Omental fat pad (tissue), 4 donors: ENCODE results near the gene ZNF330. TPM values are rescaled to one million over a fixed set of nuclear protein-coding genes. Genes with fewer than 3 reads are reported as not detected.

ENCODE experiments used
- ATAC-seq: fragments of 150-250 bp; one replicate; pipeline ENCODE4 v1.9.1; 2016; ENCODE audit warnings: mild to moderate bottlenecking, moderate library complexity; ENCODE audit not compliant: low FRiP score
- DNase-seq: peaks from one replicate; pipeline ENCODE4 v3.0.0-alpha.2; 2019; ENCODE audit warnings: low spot score
- total RNA-seq, 4 donors: library from RNA; depleted of rRNA; stranded (reverse); fragments of >200 nt; gene quantifications; one replicate each; pipeline ENCODE4 v1.1.0, GENCODE V29; 2016
- TF ChIP-seq, protein P1 (sequence below), 3 donors: fragments of 450-650 bp; IDR thresholded peaks; one replicate each; pipeline ENCODE4 v1.5.1; 2016 to 2017; ENCODE audit warnings: antibody characterized with exemption in 3 of 3, mild to moderate bottlenecking in 3 of 3, moderate library complexity in 2 of 3

Gene ZNF330
- total RNA-seq, 4 donors from 2014 or later, result 29.6 to 48.5 (median 36.0) TPM

DNA sequence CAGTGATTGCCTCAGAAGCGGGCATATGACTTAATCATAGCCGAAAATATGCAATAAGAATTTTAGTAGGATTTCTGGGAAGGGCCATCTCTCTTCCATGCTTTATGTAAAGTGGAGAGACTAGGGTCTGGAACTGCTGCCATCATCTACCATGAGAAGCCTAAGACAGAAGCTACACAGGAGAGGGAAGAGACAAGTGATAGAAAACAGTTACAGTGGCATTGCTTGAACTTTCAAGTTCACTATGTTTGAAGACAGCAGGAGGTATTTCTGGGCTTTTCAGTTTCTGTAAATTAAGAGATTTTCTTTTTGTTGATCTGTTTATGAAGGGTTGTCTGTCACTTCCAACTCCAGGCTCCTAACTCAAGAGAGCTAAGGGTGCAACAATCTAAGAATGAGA lies 62.5 kb downstream of the ZNF330 start:
- TF ChIP-seq, protein P1, sequence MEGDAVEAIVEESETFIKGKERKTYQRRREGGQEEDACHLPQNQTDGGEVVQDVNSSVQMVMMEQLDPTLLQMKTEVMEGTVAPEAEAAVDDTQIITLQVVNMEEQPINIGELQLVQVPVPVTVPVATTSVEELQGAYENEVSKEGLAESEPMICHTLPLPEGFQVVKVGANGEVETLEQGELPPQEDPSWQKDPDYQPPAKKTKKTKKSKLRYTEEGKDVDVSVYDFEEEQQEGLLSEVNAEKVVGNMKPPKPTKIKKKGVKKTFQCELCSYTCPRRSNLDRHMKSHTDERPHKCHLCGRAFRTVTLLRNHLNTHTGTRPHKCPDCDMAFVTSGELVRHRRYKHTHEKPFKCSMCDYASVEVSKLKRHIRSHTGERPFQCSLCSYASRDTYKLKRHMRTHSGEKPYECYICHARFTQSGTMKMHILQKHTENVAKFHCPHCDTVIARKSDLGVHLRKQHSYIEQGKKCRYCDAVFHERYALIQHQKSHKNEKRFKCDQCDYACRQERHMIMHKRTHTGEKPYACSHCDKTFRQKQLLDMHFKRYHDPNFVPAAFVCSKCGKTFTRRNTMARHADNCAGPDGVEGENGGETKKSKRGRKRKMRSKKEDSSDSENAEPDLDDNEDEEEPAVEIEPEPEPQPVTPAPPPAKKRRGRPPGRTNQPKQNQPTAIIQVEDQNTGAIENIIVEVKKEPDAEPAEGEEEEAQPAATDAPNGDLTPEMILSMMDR (IDR thresholded peaks at IDR 0.05), result no peak
- no peak for DNase-seq
- no peak for ATAC-seq

DNA sequence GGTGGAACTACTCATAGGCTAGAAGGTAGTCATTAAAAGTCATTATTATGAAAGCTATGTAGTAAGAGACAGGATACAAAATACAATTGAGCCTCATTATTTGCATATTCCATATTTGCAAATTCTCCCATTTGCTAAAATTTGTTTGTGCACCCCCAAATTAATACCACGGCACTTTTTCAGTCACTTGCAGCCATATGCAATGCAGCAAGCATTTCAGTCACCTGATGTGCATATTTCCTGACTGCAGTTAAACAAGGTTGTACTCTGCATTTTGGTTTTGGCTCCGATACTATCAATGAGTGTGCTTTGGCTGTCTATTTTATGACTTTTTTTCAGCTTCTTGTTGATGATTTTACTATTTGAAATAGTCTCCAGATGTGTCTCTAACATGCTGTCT lies 62.9 kb downstream of the ZNF330 start:
- ATAC-seq (no peak), DNase-seq (no peak)
- TF ChIP-seq, protein P1 (IDR thresholded peaks at IDR 0.05), result no peak

Other genes starting within 250 kb of the ZNF330 start
- 10 to 100 TPM in 3 of 4 donors, 1 to 10 TPM in 1; 9.8 to 40.1 (median 15.6) TPM for gene RNF150, start 87.4 kb upstream of the ZNF330 start, total RNA-seq